Skin epidermis (tissue), 12 donors: ENCODE results near the gene SERPINE3.

Source experiments
- H3K27ac ChIP-seq, 21 experiments: fragments of 200-600 bp; sonication (generic) in 11 of 21; one replicate each; pipeline ENCODE4 v1.5.0; 2020; ENCODE audit warnings: mild to moderate bottlenecking in 3 of 21, inconsistent platforms in 2 of 21, moderate library complexity in 2 of 21
- H3K4me3 ChIP-seq, 7 experiments: fragments of 200-600 bp; sonication (generic) in 2 of 7; one replicate each; pipeline ENCODE4 v1.5.0; 2020; ENCODE audit warnings: inconsistent platforms in 2 of 7, mild to moderate bottlenecking in 2 of 7, moderate library complexity in 1 of 7

Gene SERPINE3

GRCh38 chr13:51325837-51326236 is 13.7 kb upstream of the SERPINE3 start:
- Histone ChIP-seq H3K4me3 (no peak overlapping the region), H3K27ac (no peak overlapping the region)

DNA sequence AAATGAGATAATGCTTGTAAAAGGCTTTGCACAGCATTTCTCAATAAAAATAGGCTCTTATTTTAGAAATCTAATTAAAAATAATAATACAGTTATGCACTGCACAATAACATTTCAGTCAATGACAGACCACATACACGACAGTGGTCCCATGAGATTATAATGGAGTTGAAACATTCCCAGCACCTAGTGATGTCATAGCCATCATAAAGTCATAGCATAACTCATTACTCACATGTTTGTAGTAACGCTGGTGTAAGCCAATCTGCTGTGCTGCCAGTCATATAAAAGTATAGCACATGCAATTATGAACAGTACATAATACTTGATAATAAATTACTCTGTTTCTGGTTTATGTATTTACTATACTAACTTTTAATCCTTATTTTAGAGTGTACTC is 12.7 kb upstream of the SERPINE3 start:
- Histone ChIP-seq H3K4me3 (no peak overlapping the region), H3K27ac (no peak overlapping the region)

GRCh38 chr13:51327961-51328360 is 11.5 kb upstream of the SERPINE3 start:
- H3K27ac ChIP-seq: no peak overlapping the region
- no peak overlapping the region for H3K4me3 ChIP-seq

GRCh38 chr13:51328488-51328887 is 11.0 kb upstream of the SERPINE3 start:
- no peak overlapping the region for H3K27ac ChIP-seq
- H3K4me3 ChIP-seq: no peak overlapping the region

DNA sequence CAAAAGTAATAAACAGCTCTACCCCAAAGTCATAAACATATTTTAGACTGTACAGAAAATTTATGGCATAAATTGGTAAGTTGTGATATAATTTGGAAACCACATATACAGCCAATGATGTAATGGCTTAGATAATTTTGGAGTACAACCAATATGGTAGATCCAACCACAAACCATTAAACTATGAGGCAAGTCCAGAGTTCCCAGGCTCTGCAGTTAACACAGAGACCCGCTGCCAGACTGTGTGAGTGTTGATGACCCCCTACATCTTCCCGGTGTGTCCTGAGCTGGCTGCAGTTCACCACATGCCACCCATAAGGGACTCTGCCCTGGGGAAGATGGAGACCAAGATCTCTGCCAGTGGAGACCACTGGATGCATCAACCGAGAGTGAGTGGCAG is 9.9 kb upstream of the SERPINE3 start:
- H3K4me3 ChIP-seq: no peak overlapping the region
- no peak overlapping the region for H3K27ac ChIP-seq

- H3K4me3 ChIP-seq: no peak overlapping the region
- no peak overlapping the region for H3K27ac ChIP-seq
These were observed 8.7 kb upstream of the SERPINE3 start for GRCh38 chr13:51330791-51331190.

DNA sequence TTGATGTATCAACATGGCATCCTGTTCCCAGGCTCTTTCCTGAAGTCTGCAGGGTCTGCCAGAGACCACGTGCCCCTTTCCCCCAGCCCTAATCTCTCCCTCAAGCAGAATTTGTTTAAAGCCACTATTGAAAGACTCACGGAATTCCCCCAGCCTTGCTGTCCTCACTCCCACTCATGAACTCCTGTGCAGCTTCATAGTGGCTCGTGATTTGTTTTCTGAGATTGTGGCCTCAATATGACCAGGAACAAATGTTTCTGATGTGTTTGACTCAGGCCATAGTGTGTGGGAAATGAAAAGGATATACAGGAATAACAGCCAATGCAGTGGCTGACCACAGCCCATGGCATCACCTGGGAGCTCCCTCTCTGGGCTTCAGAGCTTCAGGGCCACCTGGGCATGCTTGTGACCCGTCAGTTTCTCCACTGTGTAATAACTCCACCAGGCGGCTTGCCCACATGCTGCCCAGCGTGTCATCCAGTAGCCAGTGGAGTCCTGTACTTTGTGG is 8.1 kb upstream of the SERPINE3 start:
- no peak overlapping the region for H3K27ac ChIP-seq
- H3K4me3 ChIP-seq: no peak overlapping the region

DNA sequence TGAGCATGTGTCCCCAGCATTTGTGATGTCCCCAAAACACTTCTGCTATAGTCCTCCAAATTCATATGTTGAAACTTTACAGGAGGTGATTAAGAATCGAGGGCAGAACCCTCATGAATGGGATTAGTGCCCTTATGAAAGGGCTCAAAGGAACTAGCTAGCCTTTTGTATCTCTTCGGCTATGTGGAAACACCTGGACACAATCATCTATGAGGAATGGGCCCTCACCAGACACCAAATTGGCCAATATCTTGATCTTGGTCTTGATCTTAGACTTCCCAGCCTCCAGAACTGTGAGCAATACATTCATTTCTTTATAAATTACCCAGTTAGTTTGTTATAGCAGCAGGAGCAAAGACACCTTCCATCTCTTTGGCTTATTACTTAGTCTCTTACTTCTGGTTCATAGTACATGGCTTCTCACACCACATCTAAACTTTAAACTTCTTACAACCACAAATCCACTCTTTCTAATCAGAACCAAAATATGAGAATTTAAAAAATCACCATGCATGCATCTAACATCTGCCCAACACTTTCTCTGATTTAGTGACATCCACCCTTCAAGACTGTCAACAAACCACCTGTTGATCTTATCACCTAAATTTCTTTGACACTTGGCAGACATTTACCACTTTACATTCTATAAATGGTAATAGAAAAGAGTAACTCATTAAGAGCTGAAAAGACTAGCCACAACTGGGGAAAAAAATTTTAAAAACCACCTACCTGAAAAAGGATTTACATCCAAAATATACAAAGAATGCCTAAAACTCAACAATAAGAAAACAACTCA is 6.7 kb upstream of the SERPINE3 start:
- H3K27ac ChIP-seq: no peak overlapping the region
- no peak overlapping the region for H3K4me3 ChIP-seq

DNA sequence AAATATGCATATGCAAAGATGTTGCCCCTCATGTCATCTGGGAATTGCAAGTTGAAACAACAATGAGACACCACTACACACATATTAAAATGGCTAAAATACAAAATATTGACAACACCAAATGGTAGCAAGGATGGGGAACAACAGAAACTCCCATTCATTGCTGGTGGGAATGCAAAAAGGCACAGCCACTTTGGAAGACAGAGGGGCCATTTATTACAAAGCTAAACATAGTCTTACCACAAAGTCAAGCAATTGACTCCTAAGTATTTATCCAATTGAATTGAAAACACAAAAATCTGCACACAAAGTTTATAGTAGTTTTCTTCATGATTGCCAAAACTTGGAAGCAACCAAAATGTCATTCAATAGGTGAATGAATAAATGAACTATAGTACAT is 6.1 kb upstream of the SERPINE3 start:
- no peak overlapping the region for H3K4me3 ChIP-seq
- H3K27ac ChIP-seq: no peak overlapping the region

DNA sequence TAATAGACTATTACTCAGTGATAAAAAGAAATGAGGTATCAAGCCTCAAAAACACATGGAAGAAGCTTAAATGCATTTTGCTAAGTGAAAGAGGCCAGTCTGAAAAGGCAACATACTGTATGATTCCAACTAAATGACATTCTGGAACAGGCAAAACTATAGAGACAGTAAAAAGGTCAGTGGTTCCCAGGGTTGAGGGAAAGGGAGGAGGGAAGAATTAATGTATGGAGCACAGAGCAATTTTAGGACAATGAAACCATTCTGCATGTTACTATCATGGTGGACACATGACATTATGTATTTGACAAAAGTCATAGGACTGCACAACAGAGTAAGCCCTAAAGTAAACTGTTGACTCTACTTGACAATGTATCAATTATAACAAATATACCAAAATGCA is 5.7 kb upstream of the SERPINE3 start:
- H3K27ac ChIP-seq: no peak overlapping the region
- no peak overlapping the region for H3K4me3 ChIP-seq

DNA sequence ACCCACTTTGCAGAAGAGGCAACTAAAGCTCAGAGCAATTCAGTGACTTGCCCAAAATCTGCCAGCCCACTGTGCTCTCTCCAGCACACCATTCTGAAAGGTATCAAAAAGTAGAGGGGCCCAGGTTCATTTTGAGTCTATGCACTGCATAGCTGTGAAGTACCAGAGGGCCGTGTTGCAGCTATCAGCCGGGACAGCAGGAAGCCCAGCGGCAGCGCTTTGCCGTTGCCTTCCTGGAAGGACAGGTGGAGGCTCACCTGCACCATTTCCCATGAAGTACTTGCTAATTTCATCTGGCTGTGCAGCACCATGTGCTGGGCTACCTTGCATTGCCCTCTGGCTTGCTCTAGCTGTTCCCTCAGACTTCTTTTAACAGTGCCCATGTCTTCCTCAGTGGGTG is 2.7 kb upstream of the SERPINE3 start:
- H3K4me3 ChIP-seq: no peak overlapping the region

DNA sequence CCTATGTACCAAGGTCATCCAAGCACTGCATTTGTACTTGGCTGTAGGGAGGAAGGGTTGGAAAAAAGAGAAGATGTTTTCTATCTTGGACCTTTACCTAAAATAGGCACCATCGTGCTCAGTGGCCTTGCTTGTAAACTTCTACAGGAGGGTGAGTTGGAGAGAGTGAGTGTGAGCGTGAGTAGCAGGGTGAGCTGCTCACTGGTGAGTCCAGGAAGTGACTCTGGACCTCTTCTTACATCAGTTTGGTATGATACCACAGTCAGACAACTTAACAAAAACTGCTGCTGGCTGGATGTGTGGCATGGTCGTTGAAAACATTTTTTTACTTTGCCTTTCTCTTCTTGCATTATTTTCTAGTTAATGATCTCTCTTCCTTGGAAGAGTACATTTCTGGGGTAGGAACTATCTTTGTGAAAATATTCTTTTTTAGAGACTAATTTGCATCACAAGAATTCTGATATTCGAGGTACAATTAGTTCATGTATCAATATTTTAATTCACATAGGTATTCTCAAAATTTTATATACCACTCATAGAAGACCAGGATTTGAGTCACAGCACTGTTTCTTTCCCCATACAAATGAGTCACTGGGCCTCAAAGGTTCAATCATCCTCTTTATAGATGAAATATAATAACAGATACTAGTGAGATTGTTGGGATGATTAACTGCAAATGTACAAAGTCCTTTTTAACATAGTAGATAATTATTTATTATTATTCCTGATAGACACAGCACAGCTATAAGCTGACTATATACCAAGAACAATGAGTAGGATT is 651 bp downstream of the SERPINE3 start:
- H3K27ac ChIP-seq: no peak overlapping the region
- no peak overlapping the region for H3K4me3 ChIP-seq

More for the DNA sequence above, 2.7 kb upstream of the SERPINE3 start:
- no peak overlapping the region for H3K27ac ChIP-seq

DNA sequence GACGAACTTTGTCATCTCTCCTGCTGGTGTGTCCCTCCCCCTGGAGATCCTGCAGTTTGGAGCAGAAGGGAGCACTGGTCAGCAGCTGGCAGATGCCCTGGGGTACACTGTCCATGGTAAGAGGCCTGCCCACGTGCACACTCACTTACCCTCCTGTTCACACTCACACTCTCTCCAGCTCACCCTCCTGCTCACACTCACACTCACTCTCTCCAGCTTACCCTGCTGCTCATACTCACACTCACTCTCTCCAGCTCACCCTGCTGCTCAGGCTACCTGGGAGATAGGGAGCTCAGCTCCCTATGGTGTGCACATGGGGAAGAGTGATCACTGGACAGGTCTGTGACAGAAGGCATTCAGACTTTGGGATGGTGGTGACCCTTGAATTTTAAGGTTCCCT is 1.7 kb downstream of the SERPINE3 start:
- H3K4me3 ChIP-seq: no peak overlapping the region
- no peak overlapping the region for H3K27ac ChIP-seq

GRCh38 chr13:51341791-51342190 is 2.3 kb downstream of the SERPINE3 start:
- no peak overlapping the region for H3K4me3 ChIP-seq
- no peak overlapping the region for H3K27ac ChIP-seq

DNA sequence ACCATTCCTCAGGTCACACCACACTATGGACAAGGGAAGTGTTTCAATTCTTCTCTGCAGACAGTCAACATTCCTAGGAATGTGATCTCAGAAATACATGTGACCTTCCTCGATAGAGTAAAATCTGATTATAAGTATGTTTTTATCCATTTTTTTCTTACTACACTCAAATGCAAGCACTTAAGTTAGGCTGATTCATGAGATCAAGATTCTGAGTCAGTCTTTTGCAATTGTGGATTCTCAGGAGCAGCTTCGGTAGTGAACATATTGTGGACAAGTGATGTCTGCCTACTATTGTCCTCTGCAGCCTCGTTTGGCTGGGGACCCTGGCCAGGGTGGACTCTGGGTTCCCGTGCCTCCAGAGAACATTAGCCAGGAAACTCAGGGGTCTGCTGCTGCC is 3.2 kb downstream of the SERPINE3 start:
- H3K27ac ChIP-seq: no peak overlapping the region
- H3K4me3 ChIP-seq: no peak overlapping the region

- no peak overlapping the region for H3K4me3 ChIP-seq
- no peak overlapping the region for H3K27ac ChIP-seq
These were observed 4.0 kb downstream of the SERPINE3 start for GRCh38 chr13:51343475-51343874.

- Histone ChIP-seq H3K4me3 (no peak overlapping the region), H3K27ac (no peak overlapping the region)
These were observed 6.9 kb downstream of the SERPINE3 start for GRCh38 chr13:51346397-51346796.

GRCh38 chr13:51347099-51347498 is 7.6 kb downstream of the SERPINE3 start:
- H3K27ac ChIP-seq: no peak overlapping the region
- no peak overlapping the region for H3K4me3 ChIP-seq

DNA sequence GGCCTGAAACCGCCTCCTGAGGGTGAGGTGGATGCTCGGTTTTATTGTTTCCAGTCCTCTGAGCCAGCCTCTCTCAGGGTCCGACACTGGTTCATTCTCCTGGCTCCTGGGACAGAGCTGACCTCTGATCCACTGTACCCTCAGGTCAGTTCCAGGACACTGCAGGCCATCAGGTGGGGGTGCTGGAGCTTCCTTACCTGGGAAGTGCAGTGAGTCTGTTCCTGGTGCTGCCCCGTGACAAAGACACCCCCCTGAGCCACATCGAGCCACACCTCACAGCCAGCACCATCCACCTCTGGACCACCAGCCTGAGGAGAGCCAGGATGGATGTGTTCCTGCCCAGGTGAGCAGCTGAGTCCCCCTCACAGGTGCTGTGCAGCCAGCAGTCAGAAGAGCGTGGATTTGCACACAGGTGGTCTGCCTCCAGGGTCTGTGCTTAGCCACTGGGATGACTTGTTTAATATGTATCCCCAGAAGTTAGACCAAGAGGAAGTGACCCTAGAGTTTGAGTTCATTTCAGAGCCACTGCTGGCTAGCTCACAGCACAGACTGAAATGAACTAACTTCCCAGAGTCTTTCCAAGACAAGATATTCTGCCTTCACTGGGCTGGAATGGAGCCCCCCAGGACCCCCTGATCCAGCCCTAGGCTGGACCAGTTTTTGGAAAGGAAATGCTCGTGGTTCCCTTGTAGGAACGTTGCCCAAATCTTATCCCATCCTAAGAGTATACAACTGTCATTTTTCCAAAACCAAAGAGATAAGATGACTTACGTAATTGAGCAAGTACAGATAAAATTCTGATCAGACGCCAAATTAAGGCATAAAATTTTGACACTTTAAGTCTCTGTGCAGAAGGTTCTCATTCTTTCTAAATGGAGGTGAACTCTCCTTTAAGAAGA is 8.8 kb downstream of the SERPINE3 start:
- Histone ChIP-seq H3K4me3 (no peak overlapping the region), H3K27ac (no peak overlapping the region)

DNA sequence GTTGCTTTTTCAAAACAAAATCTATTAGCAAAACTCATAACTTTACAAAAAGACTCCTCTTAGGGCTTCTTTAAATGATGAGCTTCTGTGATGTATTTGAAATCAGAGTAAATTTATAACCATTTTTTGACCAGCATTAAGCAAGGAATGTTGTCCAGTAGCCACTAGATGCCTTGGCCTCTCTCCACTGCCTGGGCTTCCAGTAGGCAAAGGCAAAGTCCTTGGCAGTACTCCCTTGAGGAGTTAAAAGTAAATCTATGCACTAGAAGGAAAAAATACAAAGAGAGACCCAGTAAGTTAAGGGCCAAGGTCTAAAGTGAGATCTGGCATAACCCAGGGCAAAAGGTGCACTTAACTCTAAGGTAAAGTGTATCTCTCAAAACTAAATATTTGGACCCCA is 9.5 kb downstream of the SERPINE3 start:
- no peak overlapping the region for H3K27ac ChIP-seq

More for the DNA sequence above, 9.5 kb downstream of the SERPINE3 start:
- H3K4me3 ChIP-seq: no peak overlapping the region
